OCI-LY7 (cell line): ENCODE results near the gene ABCC9.

Experiments used
- EZH2phosphoT487 ChIP-seq: fragments of 200-600 bp; sonication (generic); IDR thresholded peaks from 2 replicates; pipeline ENCODE4 v1.6.1; 2018; ENCODE audit warnings: low read depth, borderline replicate concordance, mild to moderate bottlenecking, mixed run types, antibody characterized with exemption, low read length, moderate library complexity, mixed read lengths
- TF ChIP-seq, protein P1 (sequence below): fragments of 200-600 bp; sonication (generic); conservative IDR thresholded peaks from 2 replicates; pipeline ENCODE4 v1.5.1; 2014; ENCODE audit warnings: mild to moderate bottlenecking, antibody characterized with exemption, low read length, moderate library complexity, mixed read lengths

DNA sequence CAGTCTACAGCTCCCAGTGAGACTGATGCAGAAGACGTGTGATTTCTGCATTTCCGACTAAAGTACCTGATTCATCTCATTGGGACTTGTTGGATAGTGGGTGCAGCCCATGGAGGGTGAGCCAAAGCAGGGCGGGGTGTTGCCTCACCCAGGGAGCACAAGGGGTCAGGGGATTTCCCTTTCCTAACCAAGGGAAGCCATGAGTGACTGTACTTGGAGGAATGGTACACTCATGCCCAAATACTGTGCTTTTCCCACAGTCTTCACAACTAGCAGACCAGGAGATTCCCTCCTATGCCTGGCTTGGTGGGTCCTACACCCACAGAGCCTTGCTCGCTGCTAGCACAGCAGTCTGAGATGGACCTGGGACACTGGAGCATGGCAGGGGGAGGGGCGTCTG, 21.0 kb upstream of the ABCC9 start:
- TF ChIP-seq, protein P1, sequence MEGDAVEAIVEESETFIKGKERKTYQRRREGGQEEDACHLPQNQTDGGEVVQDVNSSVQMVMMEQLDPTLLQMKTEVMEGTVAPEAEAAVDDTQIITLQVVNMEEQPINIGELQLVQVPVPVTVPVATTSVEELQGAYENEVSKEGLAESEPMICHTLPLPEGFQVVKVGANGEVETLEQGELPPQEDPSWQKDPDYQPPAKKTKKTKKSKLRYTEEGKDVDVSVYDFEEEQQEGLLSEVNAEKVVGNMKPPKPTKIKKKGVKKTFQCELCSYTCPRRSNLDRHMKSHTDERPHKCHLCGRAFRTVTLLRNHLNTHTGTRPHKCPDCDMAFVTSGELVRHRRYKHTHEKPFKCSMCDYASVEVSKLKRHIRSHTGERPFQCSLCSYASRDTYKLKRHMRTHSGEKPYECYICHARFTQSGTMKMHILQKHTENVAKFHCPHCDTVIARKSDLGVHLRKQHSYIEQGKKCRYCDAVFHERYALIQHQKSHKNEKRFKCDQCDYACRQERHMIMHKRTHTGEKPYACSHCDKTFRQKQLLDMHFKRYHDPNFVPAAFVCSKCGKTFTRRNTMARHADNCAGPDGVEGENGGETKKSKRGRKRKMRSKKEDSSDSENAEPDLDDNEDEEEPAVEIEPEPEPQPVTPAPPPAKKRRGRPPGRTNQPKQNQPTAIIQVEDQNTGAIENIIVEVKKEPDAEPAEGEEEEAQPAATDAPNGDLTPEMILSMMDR = no peak
- no peak for TF ChIP-seq EZH2phosphoT487
